ENCODE results near the gene MAP3K15. TPM values are rescaled to one million over a fixed set of nuclear protein-coding genes. Genes with fewer than 3 reads are reported as not detected.

MAP3K15 gene
- total RNA-seq, 1 experiment from 2014 or later, result 0.06 TPM

DNA sequence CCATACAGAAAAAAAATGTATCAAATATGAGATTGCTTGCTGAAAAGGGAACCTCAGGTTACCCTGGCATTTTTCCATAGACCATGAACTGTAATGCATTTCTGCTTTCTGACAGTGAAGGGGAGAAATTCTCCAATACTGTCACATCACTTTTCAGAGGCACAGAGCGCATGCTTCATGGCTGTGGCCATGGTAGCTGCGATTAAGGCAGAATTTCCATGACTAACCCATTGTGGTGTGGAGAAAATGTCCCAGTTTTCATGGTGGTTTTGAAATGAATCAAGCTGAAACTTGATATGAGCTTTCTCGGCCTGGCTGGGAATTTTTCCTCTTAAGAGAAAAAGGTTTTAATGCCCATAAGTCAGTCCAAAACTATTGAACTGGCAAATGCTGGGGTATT lies 39.5 kb upstream of the MAP3K15 start:
- H3K4me3 ChIP-seq (ENCODE audit: low read depth, low read length, poor library complexity, severe bottlenecking), result no peak overlapping the region
- DNase-seq (ENCODE audit: low spot score), result no peak
- no TSS peak for BruUV-seq (replicated peaks)

DNA sequence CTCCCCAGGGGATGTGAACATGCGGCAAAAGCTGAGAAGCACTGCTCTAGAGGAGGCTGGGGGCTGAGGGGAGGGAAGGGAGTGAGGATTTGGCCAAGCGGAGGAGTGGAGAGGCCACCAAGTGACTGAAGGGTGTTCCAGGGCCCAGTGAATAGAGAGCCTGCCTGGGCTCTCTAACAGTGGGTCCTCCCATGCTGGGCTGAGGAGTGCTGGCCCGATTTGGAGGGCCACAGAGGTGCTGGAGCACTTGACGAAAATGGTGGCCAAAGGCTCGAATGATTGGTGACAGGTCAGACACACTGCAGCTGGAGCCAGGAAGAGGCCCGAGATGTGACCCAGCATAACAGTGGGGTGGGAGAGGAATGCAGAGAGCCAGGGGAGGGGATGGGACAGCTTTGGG lies 37.5 kb upstream of the MAP3K15 start:
- no peak overlapping the region for H3K4me3 ChIP-seq (ENCODE audit: low read depth, low read length, poor library complexity, severe bottlenecking)
- H3K27me3 ChIP-seq (replicated peaks; ENCODE audit: insufficient read depth, low read depth, low read length, poor library complexity), result peaks cover 8% of the 10 kb centered on the region
- intact Hi-C loops (cut with micrococcal nuclease; ENCODE audit: unreplicated experiment), result no loop called here
- H3K27ac ChIP-seq (ENCODE audit: low read depth, low read length, poor library complexity, severe bottlenecking), result no peak overlapping the region
- H3K36me3 ChIP-seq (ENCODE audit: insufficient read depth, low read length, poor library complexity, severe bottlenecking), result no peaks in the 10 kb centered on the region
- H3K9me3 ChIP-seq (ENCODE audit: low read depth, low read length, poor library complexity, severe bottlenecking), result no peaks in the 10 kb centered on the region
- DNase-seq (ENCODE audit: low spot score), result no peak
- no TSS peak for BruUV-seq (replicated peaks)
- no peak for TF ChIP-seq EZH2 (IDR thresholded peaks at IDR 0.05; ENCODE audit: borderline replicate concordance, low read depth, low read length, poor library complexity, severe bottlenecking)
- TF ChIP-seq, protein P1, sequence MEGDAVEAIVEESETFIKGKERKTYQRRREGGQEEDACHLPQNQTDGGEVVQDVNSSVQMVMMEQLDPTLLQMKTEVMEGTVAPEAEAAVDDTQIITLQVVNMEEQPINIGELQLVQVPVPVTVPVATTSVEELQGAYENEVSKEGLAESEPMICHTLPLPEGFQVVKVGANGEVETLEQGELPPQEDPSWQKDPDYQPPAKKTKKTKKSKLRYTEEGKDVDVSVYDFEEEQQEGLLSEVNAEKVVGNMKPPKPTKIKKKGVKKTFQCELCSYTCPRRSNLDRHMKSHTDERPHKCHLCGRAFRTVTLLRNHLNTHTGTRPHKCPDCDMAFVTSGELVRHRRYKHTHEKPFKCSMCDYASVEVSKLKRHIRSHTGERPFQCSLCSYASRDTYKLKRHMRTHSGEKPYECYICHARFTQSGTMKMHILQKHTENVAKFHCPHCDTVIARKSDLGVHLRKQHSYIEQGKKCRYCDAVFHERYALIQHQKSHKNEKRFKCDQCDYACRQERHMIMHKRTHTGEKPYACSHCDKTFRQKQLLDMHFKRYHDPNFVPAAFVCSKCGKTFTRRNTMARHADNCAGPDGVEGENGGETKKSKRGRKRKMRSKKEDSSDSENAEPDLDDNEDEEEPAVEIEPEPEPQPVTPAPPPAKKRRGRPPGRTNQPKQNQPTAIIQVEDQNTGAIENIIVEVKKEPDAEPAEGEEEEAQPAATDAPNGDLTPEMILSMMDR (conservative IDR thresholded peaks at IDR 0.05; ENCODE audit: low read depth, low read length), result no peak
- ChIA-PET CTCF (interaction anchor here (0.6 kb wide), 1 partner anchor 9 kb away, joined by 8 read pairs; no protein-coding TSS in a partner anchor), POLR2A (ENCODE audit: low non-redundant PET) (no interaction called here)
- H3K4me1 ChIP-seq (ENCODE audit: insufficient read depth, low read length, poor library complexity, severe bottlenecking), result no peaks in the 10 kb centered on the region

More for the DNA sequence above, 39.5 kb upstream of the MAP3K15 start:
- Histone ChIP-seq H3K9me3 (ENCODE audit: low read depth, low read length, poor library complexity, severe bottlenecking) (no peaks in the 10 kb centered on the region), H3K36me3 (ENCODE audit: insufficient read depth, low read length, poor library complexity, severe bottlenecking) (no peaks in the 10 kb centered on the region), H3K4me1 (ENCODE audit: insufficient read depth, low read length, poor library complexity, severe bottlenecking) (no peaks in the 10 kb centered on the region), H3K27me3 (replicated peaks; ENCODE audit: insufficient read depth, low read depth, low read length, poor library complexity) (peaks cover 5% of the 10 kb centered on the region), H3K27ac (ENCODE audit: low read depth, low read length, poor library complexity, severe bottlenecking) (no peak overlapping the region)
- CTCF ChIA-PET, result no interaction called here
- intact Hi-C loops (cut with micrococcal nuclease; ENCODE audit: unreplicated experiment), result no loop called here
- no peak for TF ChIP-seq EZH2 (IDR thresholded peaks at IDR 0.05; ENCODE audit: borderline replicate concordance, low read depth, low read length, poor library complexity, severe bottlenecking)
- TF ChIP-seq, protein P1 (conservative IDR thresholded peaks at IDR 0.05; ENCODE audit: low read depth, low read length), result no peak
- POLR2A ChIA-PET (ENCODE audit: low non-redundant PET), result no interaction called here

DNA sequence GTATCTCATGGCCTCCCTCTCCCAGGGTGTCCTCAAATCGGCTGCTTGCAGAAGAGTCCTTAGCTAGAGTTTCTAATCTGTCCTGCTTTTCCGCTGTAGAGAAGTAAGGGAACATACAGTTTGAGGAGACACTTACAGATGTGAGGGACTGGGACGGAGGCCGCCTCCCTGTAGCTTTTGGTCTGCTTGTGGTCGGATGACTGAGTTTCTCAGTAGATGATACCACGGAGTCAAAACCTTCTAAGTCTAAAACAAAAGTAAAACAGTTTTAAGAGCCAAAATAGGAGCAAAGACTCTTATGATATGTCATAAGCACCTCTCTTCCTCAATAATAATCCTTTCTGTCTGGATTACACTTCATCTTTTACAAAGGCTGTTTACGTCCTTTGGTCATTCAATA lies 34.5 kb upstream of the MAP3K15 start:
- intact Hi-C loops (cut with micrococcal nuclease; ENCODE audit: unreplicated experiment), result no loop called here
- no peak overlapping the region for H3K27ac ChIP-seq (ENCODE audit: low read depth, low read length, poor library complexity, severe bottlenecking)

More for the DNA sequence above, 34.5 kb upstream of the MAP3K15 start:
- no peaks in the 10 kb centered on the region for H3K9me3 ChIP-seq (ENCODE audit: low read depth, low read length, poor library complexity, severe bottlenecking)
- H3K4me3 ChIP-seq (ENCODE audit: low read depth, low read length, poor library complexity, severe bottlenecking), result no peak overlapping the region
- no peaks in the 10 kb centered on the region for H3K36me3 ChIP-seq (ENCODE audit: insufficient read depth, low read length, poor library complexity, severe bottlenecking)
- BruUV-seq (replicated peaks), result no TSS peak
- TF ChIP-seq, protein P1 (conservative IDR thresholded peaks at IDR 0.05; ENCODE audit: low read depth, low read length), result no peak
- no peak for TF ChIP-seq EZH2 (IDR thresholded peaks at IDR 0.05; ENCODE audit: borderline replicate concordance, low read depth, low read length, poor library complexity, severe bottlenecking)
- no peaks in the 10 kb centered on the region for H3K4me1 ChIP-seq (ENCODE audit: insufficient read depth, low read length, poor library complexity, severe bottlenecking)
- peaks cover 11% of the 10 kb centered on the region for H3K27me3 ChIP-seq (replicated peaks; ENCODE audit: insufficient read depth, low read depth, low read length, poor library complexity)
- CTCF ChIA-PET, result no interaction called here
- POLR2A ChIA-PET (ENCODE audit: low non-redundant PET), result no interaction called here
- DNase-seq (ENCODE audit: low spot score), result no peak
